ENCODE measurements around the gene ELK4. TPM values are rescaled to one million over a fixed set of nuclear protein-coding genes. Genes with fewer than 3 reads are reported as not detected.
A peak's percentile ranks its signal among the peaks of the same experiment; 100 is the strongest.

Gene ELK4
- total RNA-seq, 1 experiment from 2014 or later, result 31.2 TPM

DNA sequence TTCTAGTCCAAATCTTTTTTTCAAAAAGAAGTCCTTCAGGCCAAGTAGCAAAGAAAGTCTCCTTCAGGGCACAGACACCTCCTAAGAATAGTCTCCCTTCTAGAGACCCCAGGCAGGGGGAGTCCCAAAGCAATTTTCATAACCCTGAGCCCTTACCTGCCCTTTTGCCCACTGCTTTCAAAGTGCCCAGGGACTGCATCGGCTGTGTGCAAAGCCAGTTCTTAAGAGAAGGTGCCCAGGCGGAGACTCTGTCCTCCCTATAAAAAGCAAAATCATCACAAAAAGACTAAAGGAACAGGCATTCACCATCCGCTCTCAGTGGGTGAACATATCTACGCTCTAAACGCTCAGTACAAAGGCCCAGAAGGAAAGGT is 32.2 kb downstream of the ELK4 start:
- H2BK120ac ChIP-seq (ENCODE audit: low read depth, low read length, poor library complexity, severe bottlenecking), result no peak overlapping the region
- no peak overlapping the region for H3K9ac ChIP-seq (ENCODE audit: extremely low read depth, insufficient read length, low read length)
- H3K79me1 ChIP-seq (ENCODE audit: insufficient read depth, low read depth, low read length, poor library complexity, severe bottlenecking), result no peaks in the 10 kb centered on the region
- H4K91ac ChIP-seq (ENCODE audit: insufficient read length, low read depth, low read length), result no peak overlapping the region
- H3K56ac ChIP-seq (ENCODE audit: insufficient read length, low read depth, low read length), result no peak overlapping the region
- peaks cover 10 to 21% (median 12%) of the 10 kb centered on the region in 3 experiments; a peak in 6 of 7 replicates for H3K36me3 Mint-ChIP-seq (ENCODE audit: insufficient read depth in 1 of 3, low read depth in 3 of 3)
- no peak for DNase-seq
- no peak overlapping the region for H3K4me3 Mint-ChIP-seq
- no peaks in the 10 kb centered on the region; the same call in 1 of the 2 replicates for H3K27me3 ChIP-seq (ENCODE audit: insufficient read depth, low read length)
- no peak overlapping the region for H3K4ac ChIP-seq (ENCODE audit: low read depth, low read length)
- no peaks in the 10 kb centered on the region for H3K27me3 Mint-ChIP-seq (ENCODE audit: low read depth)
- TF ChIP-seq, protein P1, sequence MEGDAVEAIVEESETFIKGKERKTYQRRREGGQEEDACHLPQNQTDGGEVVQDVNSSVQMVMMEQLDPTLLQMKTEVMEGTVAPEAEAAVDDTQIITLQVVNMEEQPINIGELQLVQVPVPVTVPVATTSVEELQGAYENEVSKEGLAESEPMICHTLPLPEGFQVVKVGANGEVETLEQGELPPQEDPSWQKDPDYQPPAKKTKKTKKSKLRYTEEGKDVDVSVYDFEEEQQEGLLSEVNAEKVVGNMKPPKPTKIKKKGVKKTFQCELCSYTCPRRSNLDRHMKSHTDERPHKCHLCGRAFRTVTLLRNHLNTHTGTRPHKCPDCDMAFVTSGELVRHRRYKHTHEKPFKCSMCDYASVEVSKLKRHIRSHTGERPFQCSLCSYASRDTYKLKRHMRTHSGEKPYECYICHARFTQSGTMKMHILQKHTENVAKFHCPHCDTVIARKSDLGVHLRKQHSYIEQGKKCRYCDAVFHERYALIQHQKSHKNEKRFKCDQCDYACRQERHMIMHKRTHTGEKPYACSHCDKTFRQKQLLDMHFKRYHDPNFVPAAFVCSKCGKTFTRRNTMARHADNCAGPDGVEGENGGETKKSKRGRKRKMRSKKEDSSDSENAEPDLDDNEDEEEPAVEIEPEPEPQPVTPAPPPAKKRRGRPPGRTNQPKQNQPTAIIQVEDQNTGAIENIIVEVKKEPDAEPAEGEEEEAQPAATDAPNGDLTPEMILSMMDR (conservative IDR thresholded peaks at IDR 0.05), result no peak
- no peak overlapping the region for H3K23ac ChIP-seq (ENCODE audit: insufficient read length, low read depth, low read length)
- H2BK20ac ChIP-seq (ENCODE audit: low read depth, low read length, poor library complexity, severe bottlenecking), result no peak overlapping the region
- H3K23me2 ChIP-seq (ENCODE audit: insufficient read length, low read depth, low read length, poor library complexity, severe bottlenecking), result no peaks in the 10 kb centered on the region
- no peak overlapping the region for H3T11ph ChIP-seq (ENCODE audit: low read length)
- H4K8ac ChIP-seq (replicated peaks; ENCODE audit: insufficient read length, low read depth, low read length), result no peak overlapping the region
- no peak overlapping the region for H2BK15ac ChIP-seq (ENCODE audit: low read depth, low read length)
- no peak overlapping the region for H2AK5ac ChIP-seq (ENCODE audit: insufficient read length, low read length)
- no peak overlapping the region for H4K5ac ChIP-seq (ENCODE audit: insufficient read length, low read depth, low read length)
- H3K27ac Mint-ChIP-seq, result peak overlapping the region in 2 of 3 experiments; percentile 61 to 68; a peak in 2 of 7 replicates
- H3K9me3 ChIP-seq (ENCODE audit: control insufficient read depth, low read depth, low read length), result no peaks in the 10 kb centered on the region
- H3K4me1 ChIP-seq (ENCODE audit: insufficient read depth, low read length), result no peaks in the 10 kb centered on the region
- H3K9me3 Mint-ChIP-seq, result no peaks in the 10 kb centered on the region; a peak in 1 of 5 replicates
- H3K27ac ChIP-seq (ENCODE audit: insufficient read length, low read depth, low read length), result no peak overlapping the region
- no peaks in the 10 kb centered on the region for H3K79me2 ChIP-seq (ENCODE audit: insufficient read depth, low read length)
- H2BK5ac ChIP-seq (ENCODE audit: insufficient read length, low read length), result no peak overlapping the region
- H2AFZ ChIP-seq (ENCODE audit: low read length), result no peak overlapping the region
- H4K20me1 ChIP-seq (ENCODE audit: control insufficient read depth, insufficient read depth, insufficient read length), result no peaks in the 10 kb centered on the region
- no peak overlapping the region for H3K14ac ChIP-seq (ENCODE audit: insufficient read depth, low read length)
- no peak overlapping the region for H2BK12ac ChIP-seq (ENCODE audit: insufficient read length, low read depth, low read length)
- H3K4me2 ChIP-seq (ENCODE audit: insufficient read depth, insufficient read length, low read length), result no peak overlapping the region
- no CpG with 5 or more reads among the region's 5 CpGs for WGBS (ENCODE audit: extremely low coverage, insufficient read length, low lambda C conversion rate)
- H3K4me1 Mint-ChIP-seq, result peaks cover 3 to 6% of the 10 kb centered on the region in 2 experiments
- no peak overlapping the region for H3K18ac ChIP-seq (ENCODE audit: insufficient read length, low read depth, low read length)
